Stimulated activated CD8-positive, alpha-beta memory T cell treated with anti-CD3 and anti-CD28 coated beads, Interleukin-12 subunit alpha, Interleukin-12 subunit beta, amount 100 ng/mL, for 1 hour (primary cell): ENCODE measurements around the gene FHL1.
"Not testable (repeated sequence)": the region's sequence is repeated elsewhere in the genome, so short reads cannot be mapped to it uniquely, and the experiment has no call there.

Experiments
- DNase-seq: peaks from one replicate; pipeline ENCODE4 v3.0.0-alpha.2; 2020; ENCODE audit warnings: low read depth

The FHL1 gene

DNA sequence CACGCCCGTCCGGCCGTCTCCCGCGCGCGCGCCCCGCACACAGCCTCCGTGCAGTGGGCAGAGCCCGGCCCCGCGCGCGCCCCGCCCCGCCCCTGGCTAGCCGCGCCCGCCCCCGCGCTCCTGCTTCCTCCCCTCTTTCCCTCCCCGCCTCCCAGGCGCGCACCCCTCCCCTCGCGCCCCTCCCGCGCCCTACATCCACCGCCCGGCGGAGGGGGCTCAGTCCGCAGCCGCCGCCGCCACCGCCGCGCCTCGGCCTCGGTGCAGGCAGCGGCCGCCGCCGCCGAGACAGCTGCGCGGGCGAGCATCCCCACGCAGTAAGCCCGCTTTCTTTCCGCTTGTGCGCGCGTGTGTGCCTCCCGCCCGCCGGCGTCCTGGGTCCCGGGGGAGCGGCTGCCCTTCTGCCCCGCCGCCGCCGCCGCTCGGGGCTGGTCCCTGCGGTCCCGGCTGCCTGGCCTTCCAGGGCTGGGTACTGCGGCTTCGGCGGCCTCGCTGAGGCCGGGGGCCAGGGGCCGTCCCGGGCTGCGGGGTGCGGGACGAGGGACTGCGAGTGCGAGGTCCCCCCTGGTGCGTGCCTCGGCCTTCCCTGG is at the start of gene FHL1:
Gene FHL1, plus strand, starts transcription at position 219 of the 587 bp plus-strand sequence.
- peak; percentile 21 for DNase-seq

GRCh38 chrX:136097871-136098805 is 49.2 kb upstream of the FHL1 start:
- no peak for DNase-seq

DNA sequence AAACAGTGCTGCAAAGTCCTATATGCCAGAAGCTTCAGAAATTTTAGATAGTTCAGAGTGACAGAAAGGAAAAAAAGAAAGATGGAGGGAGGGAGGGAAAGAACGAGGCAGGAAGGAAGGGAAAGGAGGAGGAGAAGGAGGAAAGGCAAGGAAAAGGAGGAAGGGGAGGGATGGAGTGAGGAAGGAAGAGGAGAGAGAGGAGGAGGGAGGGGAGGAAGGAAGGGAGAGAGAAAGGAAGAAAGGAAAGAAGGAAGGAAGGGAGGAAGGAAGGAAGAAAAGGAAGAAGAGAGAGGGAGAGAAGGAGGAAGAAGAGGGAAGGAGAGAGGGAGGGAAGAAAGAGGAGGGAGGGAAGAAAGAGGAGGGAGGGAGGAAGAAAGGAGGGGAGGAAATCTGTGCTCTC is 42.4 kb upstream of the FHL1 start:
- no peak for DNase-seq

DNA sequence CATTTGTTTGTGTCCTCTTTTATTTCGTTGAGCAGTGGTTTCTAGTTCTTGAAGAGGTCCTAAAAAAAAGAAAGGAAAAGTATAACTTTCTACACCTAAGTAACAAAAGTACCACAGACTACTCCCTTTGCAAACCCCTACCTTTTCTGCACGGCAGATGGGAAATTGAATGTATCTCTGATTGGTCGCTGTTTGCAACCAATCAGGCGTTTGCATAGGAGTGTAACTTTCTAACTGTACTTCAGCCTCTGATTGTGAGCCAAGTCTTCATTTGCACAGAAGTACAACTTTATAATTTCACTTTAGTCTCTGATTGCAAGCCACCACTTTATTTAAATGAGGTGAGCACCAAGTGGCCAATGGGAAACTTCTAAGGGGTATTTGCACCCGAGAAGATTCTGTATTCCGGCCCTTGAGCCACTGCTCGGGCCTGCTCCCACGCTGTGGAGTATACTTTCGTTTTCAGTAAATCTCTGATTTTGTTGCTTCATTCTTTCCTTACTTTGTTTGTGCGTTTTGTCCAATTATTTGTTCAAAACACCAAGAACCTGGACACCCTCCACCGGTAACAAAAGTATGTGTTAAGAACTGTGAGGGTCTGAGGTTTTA is 40.3 kb upstream of the FHL1 start:
- DNase-seq: no peak

- not testable (repeated sequence) for DNase-seq
Measured at GRCh38 chrX:136108905-136109304, 38.4 kb upstream of the FHL1 start.

- DNase-seq: no peak
Measured at GRCh38 chrX:136112286-136112685, 35.0 kb upstream of the FHL1 start.

GRCh38 chrX:136112778-136113177 is 34.6 kb upstream of the FHL1 start:
- DNase-seq: no peak

DNA sequence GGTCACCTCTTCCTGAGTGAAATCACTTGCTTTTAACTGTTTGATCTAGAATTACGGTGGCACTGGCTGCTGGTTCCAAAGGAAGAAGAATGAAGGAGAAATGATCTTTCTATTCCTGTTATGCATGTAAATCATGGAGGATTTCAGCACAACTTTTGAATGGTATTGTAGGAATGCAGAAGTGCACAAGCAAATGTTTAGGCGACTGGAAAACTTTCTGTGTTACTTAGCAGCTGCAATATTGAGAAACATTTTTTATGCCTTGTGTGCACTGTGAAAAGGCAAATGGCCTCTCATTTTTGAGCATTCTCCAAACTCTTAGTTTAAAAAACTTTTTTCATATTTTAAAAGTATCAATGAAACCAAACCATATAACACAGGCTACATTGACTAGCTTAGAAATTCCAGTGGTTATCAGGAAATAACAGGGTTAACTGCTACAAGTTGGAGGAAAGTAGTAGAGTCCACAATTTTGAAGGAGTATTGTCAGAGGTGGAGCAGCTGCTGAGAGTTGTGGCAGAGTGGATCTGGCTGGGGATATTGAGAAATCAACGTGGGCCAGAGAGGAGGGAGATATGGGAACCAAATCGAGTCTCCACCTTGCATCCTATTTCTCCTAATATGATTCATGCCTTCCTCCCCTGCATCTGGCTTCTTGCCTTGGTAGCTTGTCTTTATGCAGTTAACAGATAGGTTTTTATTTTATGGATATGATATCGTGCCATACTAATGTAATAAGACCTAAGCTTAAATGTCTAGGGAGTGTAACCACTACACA is 32.0 kb upstream of the FHL1 start:
- no peak for DNase-seq

DNA sequence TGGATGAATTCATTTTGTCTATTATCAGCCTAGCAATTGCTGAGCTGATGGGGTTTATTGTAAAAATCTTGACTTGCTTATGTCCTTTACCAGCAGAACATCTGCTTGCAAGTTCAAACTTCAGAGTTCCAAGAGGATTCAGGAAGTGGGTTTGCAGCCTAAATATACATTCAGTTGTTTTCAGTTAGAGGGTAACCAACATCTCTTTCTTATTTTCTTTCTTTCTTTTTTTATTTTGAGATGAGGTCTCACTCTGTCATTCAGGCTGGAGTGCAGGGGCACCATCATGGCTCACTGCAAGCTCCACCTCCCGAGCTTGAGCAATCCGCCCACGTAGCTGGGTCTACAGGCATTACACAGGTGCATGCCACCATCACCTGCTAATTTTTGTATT is 31.4 kb upstream of the FHL1 start:
- DNase-seq: no peak

DNA sequence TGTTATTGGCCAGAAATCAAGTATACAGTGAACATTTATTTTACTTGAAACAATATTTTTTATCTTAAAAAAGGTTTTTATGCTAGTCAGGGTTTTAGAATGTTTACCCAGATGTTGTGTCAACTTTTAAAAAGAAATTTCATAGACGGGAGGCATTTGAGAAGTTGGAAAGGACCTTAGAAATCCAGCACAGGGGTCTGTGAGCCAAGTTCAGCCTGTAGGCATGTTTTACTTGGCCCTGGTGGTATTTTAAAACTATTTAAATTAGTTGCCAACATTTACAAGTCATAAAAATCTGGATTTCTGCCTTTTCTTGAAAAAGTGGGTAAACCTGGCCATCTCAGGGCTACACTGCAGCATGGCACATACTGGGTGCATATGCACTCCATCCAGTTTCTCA is 25.5 kb upstream of the FHL1 start:
- DNase-seq: no peak

DNA sequence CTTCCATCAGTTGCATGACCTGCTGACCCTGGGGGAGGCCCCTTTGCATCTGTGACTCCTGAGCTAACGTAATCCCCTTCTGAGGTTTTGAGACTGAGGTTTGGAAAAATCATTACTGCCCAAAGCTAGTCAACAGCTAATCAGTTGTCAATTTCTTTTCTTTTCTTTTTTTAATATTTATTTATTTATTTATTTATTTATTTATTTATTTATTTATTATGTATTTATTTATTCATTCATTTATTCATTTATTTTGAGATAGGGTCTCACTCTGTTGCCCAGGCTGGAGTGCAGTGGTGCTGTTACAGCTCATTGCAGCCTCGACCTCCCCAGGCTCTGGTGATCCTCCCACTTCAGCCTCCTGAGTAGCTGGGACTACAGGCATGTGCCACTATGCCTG is 25.1 kb upstream of the FHL1 start:
- DNase-seq: no peak

- DNase-seq: no peak
Measured at GRCh38 chrX:136125106-136125505, 22.2 kb upstream of the FHL1 start.

DNA sequence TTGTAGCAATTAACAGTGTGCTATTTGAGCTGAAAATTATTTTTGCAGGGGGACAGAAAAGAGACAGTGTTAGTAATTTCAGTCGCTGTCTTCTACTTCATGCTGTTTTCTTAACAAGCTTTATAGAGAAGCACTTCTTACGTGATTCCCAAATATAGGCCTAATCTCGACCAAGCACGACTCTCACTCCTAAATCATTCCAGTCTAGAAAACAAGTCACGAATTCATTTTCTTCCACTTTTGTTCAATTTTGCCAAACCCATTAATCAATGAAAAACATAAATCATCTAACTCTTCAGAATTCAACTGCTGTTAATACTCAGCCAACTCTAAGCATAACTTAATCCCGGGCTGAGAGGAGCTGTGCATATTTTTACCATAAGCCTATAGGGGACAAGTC is 21.0 kb upstream of the FHL1 start:
- DNase-seq: no peak

DNA sequence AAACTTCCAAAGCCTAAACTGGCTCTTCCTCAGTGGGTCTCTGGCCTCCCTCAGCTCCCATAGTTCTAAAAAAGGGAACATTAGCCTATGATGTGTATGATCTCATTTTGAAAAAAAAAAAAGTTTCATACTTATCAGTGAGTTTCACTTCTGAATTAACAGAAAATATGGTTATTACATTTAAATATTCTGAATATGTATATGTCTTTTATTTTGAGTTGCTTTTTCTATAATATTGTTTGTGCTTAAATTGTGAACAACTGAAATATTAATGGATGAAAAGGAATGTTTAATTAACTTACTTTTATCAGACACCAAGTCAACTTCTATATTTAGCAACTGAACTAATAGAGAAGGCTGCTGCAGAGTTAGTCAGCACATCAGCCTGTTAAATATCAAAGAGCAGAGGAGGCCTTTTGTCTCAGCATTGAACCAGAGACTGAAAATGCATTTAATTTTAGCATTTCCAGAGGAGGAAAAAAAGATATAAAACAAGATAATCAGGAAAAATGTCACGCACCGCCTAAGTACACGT is 20.4 kb upstream of the FHL1 start:
- DNase-seq: no peak

- no peak for DNase-seq
Measured at GRCh38 chrX:136128743-136129142, 18.6 kb upstream of the FHL1 start.

GRCh38 chrX:136130931-136131833 is 16.2 kb upstream of the FHL1 start:
- no peak for DNase-seq

GRCh38 chrX:136138939-136139338 is 8.4 kb upstream of the FHL1 start:
- DNase-seq: no peak

GRCh38 chrX:136141569-136141968 is 5.8 kb upstream of the FHL1 start:
- DNase-seq: no peak

- no peak for DNase-seq
Measured at GRCh38 chrX:136142592-136142991, 4.7 kb upstream of the FHL1 start.

DNA sequence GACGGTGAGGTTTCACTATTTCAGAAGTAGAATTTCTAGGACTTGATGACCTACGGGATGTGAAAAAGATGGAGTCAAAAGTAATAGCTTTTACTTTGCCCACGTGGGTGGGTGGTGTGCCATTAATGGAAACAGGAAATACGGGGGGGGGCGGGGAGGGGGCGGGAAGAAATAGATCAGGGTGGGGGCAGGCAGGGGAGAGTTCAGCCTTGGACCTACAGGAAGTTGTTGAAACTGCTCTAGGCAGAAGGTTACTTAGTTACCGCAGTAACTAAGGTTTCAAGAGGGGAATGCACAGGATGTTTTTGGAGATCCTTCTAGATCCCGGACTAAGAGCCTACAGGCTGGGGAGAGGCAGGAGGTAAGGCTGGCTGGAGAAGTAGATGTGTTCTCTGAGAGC is 3.6 kb upstream of the FHL1 start:
- DNase-seq: no peak
